Hepatocyte (in vitro differentiated cells): ENCODE results near the gene RPS6KL1.
"Not testable (repeated sequence)": the region's sequence is repeated elsewhere in the genome, so short reads cannot be mapped to it uniquely, and the experiment has no call there.

Experiments used
- CTCF ChIP-seq: fragments of 200-600 bp; sonication (generic); IDR thresholded peaks from 2 replicates; pipeline ENCODE4 v1.5.1; 2016; ENCODE audit warnings: antibody characterized with exemption, mild to moderate bottlenecking; ENCODE audit not compliant: poor library complexity
- EZH2 ChIP-seq: fragments of 200-600 bp; sonication (generic); IDR thresholded peaks from 2 replicates; pipeline ENCODE4 v1.6.1; 2016; ENCODE audit warnings: antibody characterized with exemption, mild to moderate bottlenecking, borderline replicate concordance

DNA sequence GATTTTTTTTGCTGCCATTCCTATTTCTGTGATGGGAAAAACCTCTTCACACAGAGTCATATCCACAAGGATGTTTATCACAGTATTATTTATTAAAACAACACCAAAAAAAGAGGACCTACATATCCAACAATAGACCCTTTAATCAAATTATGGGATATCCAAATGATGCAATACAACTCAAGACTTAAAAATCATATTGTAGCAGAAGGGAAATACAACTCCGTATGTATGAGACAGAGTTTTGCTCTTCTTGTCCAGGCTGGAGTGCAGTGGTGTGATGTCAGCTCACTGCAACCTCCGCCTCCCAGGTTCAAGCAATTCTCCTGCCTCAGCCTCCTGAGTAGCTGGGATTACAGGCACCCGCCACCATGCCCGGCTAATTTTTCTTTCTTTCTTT lies 9.9 kb upstream of the RPS6KL1 start:
- TF ChIP-seq CTCF, EZH2: not testable (repeated sequence)
